Stomach (tissue), 4 donors: ENCODE data around the gene SVIP.

Experiments
- CTCF ChIP-seq, 7 experiments: fragments of 450-650 bp in 4 of 7; fragments of 200-600 bp in 3 of 7; sonication (generic) in 3 of 7; IDR thresholded peaks; one replicate each; pipeline ENCODE4 v1.5.1; 2016 to 2019; ENCODE audit warnings: antibody characterized with exemption in 7 of 7, control low read depth in 2 of 7, mild to moderate bottlenecking in 1 of 7
- POLR2A ChIP-seq, 4 donors: fragments of 450-650 bp; IDR thresholded peaks; one replicate each; pipeline ENCODE4 v1.6.1; 2016; ENCODE audit warnings: antibody characterized with exemption in 4 of 4, control low read depth in 2 of 4, mild to moderate bottlenecking in 1 of 4, moderate library complexity in 1 of 4
- POLR2AphosphoS5 ChIP-seq, 3 donors: sonication (generic); formaldehyde crosslinking; IDR thresholded peaks; one replicate each; pipeline ENCODE4 v1.6.1; 2016; ENCODE audit warnings: antibody characterized with exemption in 3 of 3

GRCh38 chr11:22832315-22833015 is 2.9 kb upstream of the SVIP start:
- TF ChIP-seq CTCF (IDR thresholded peaks at IDR 0.05) (no peak), POLR2AphosphoS5 (IDR thresholded peaks at IDR 0.05) (no peak), POLR2A (IDR thresholded peaks at IDR 0.05) (no peak)
